SK-N-SH (cell line): ENCODE data around the gene THUMPD3. TPM values are rescaled to one million over a fixed set of nuclear protein-coding genes. Genes with fewer than 3 reads are reported as not detected.

ENCODE experiments used
- CTCF ChIA-PET: fragments of 300-600, 350-600 bp; formaldehyde crosslinking; extraction: SDS; loops from one replicate; lab custom pipeline; 2021; lab: Yijun Ruan, JAX
- POLR2A ChIA-PET: fragments of 350-600 bp; sonication (Branson Sonifier 250); formaldehyde crosslinking; extraction: SDS; loops from one replicate; lab custom pipeline; 2020; ENCODE audit warnings: antibody characterized with exemption, inconsistent platforms; lab: Yijun Ruan, JAX
- DNase-seq: peaks from one replicate; pipeline ENCODE4 v3.0.0; 2012
- H2AFZ ChIP-seq: fragments of 200-600 bp; sonication (generic); 2 replicates; pipeline ENCODE4 v1.8.1; 2016; ENCODE audit warnings: antibody characterized with exemption, mild to moderate bottlenecking, low read depth
- H3F3A ChIP-seq: fragments of 200-600 bp; sonication (generic); replicated peaks from 2 replicates; pipeline ENCODE3; 2016; ENCODE audit warnings: antibody characterized with exemption, mild to moderate bottlenecking; ENCODE audit not compliant: insufficient read depth
- H3K27ac ChIP-seq, 2 experiments: fragments of 200-500 bp in 1 of 2; fragments of 200-600 bp in 1 of 2; sonication (Bioruptor generic) in 1 of 2; sonication (generic), shearing (Covaris generic) in 1 of 2; 2 replicates each; pipeline versions ENCODE4 v1.5.1 to v1.6.1; 2014 to 2016; ENCODE audit warnings: low read depth in 2 of 2, inconsistent platforms in 1 of 2, low read length in 1 of 2, mild to moderate bottlenecking in 1 of 2, mixed read lengths in 1 of 2
- H3K27me3 ChIP-seq: fragments of 200-600 bp; sonication (generic), shearing (Covaris generic); 2 replicates; pipeline ENCODE4 v1.6.1; 2016; ENCODE audit warnings: mixed run types; ENCODE audit not compliant: insufficient read depth
- H3K36me3 ChIP-seq, 2 experiments: fragments of 200-500 bp in 1 of 2; fragments of 200-600 bp in 1 of 2; sonication (Bioruptor generic) in 1 of 2; sonication (generic) in 1 of 2; replicated peaks in 1 of 2; 2 replicates each; pipeline versions ENCODE3 to v1.5.1; 2014 to 2016; ENCODE audit warnings: low read length in 1 of 2, mild to moderate bottlenecking in 1 of 2; ENCODE audit not compliant: insufficient read depth in 2 of 2, control insufficient read depth in 1 of 2
- H3K4me1 ChIP-seq, 2 experiments: fragments of 200-500 bp in 1 of 2; fragments of 200-600 bp in 1 of 2; sonication (Bioruptor generic) in 1 of 2; sonication (generic), shearing (Covaris generic) in 1 of 2; 2 replicates each; pipeline versions ENCODE4 v1.5.1 to v1.6.1; 2014 to 2016; ENCODE audit warnings: low read depth in 1 of 2, low read length in 1 of 2, mixed run types in 1 of 2; ENCODE audit not compliant: insufficient read depth in 2 of 2, control insufficient read depth in 1 of 2
- H3K4me2 ChIP-seq: fragments of 200-600 bp; sonication (generic), shearing (Covaris generic); 2 replicates; pipeline ENCODE4 v1.6.1; 2017; ENCODE audit warnings: mixed run types
- H3K4me3 ChIP-seq, 2 experiments: fragments of 200-500 bp in 1 of 2; fragments of 200-600 bp in 1 of 2; sonication (Bioruptor generic) in 1 of 2; sonication (generic), shearing (Covaris generic) in 1 of 2; 2 replicates each; pipeline versions ENCODE4 v1.5.1 to v1.8.1; 2014 to 2016; ENCODE audit warnings: low read depth in 2 of 2, inconsistent platforms in 1 of 2, low read length in 1 of 2, mild to moderate bottlenecking in 1 of 2, mixed read lengths in 1 of 2, moderate library complexity in 1 of 2
- H3K79me2 ChIP-seq: fragments of 200-600 bp; sonication (generic); 2 replicates; pipeline ENCODE4 v1.8.1; 2017; ENCODE audit warnings: mild to moderate bottlenecking; ENCODE audit not compliant: insufficient read depth
- H3K9ac ChIP-seq: fragments of 200-600 bp; sonication (generic); 2 replicates; pipeline ENCODE4 v1.6.1; 2017; ENCODE audit warnings: mixed run types
- H3K9me2 ChIP-seq: fragments of 200-600 bp; sonication (generic); 2 replicates; pipeline ENCODE4 v1.6.1; 2017; ENCODE audit warnings: mixed run types
- H3K9me3 ChIP-seq: fragments of 200-600 bp; sonication (generic); 2 replicates; pipeline ENCODE4 v1.6.1; 2017; ENCODE audit warnings: mixed run types, mild to moderate bottlenecking, moderate library complexity
- H4K20me1 ChIP-seq: fragments of 200-600 bp; sonication (generic); 2 replicates; pipeline ENCODE4 v1.6.1; 2017; ENCODE audit warnings: mild to moderate bottlenecking, mixed run types; ENCODE audit not compliant: insufficient read depth
- CHD2 ChIP-seq: fragments of 150-350 bp; IDR thresholded peaks from 2 replicates; pipeline ENCODE4 v1.6.1; 2018; ENCODE audit warnings: low read length; ENCODE audit not compliant: partially characterized antibody
- CTCF ChIP-seq: fragments of 200-600 bp; sonication (generic); IDR thresholded peaks from 2 replicates; pipeline ENCODE4 v1.6.1; 2017; ENCODE audit warnings: antibody characterized with exemption, mild to moderate bottlenecking, moderate library complexity
- ELF1 ChIP-seq: IDR thresholded peaks from 2 replicates; pipeline ENCODE4 v1.4.0; 2012
- EZH2phosphoT487 ChIP-seq: fragments of 200-600 bp; sonication (generic); IDR thresholded peaks from 2 replicates; pipeline ENCODE4 v1.6.1; 2017; ENCODE audit warnings: low read depth, mixed run types, mild to moderate bottlenecking, antibody characterized with exemption, moderate library complexity, borderline replicate concordance
- FOSL2 ChIP-seq: IDR thresholded peaks from 2 replicates; pipeline ENCODE4 v1.4.0; 2012; ENCODE audit warnings: low read depth, mild to moderate bottlenecking, moderate library complexity, borderline replicate concordance
- FOXJ3 ChIP-seq: sonication (generic); formaldehyde crosslinking; IDR thresholded peaks from 2 replicates; pipeline ENCODE4 v1.5.1; 2020; ENCODE audit warnings: mild to moderate bottlenecking, missing genetic modification reagents
- FOXM1 ChIP-seq: IDR thresholded peaks from 2 replicates; pipeline ENCODE4 v1.4.0; 2012; ENCODE audit warnings: low read depth, mild to moderate bottlenecking
- IRF3 ChIP-seq: fragments of 150-350 bp; IDR thresholded peaks from 2 replicates; pipeline ENCODE4 v1.6.1; 2016; ENCODE audit warnings: mild to moderate bottlenecking, low read depth, low read length
- JUND ChIP-seq: IDR thresholded peaks from 2 replicates; pipeline ENCODE4 v1.4.0; 2012
- MAX ChIP-seq: IDR thresholded peaks from 2 replicates; pipeline ENCODE4 v1.4.0; 2012; ENCODE audit warnings: low read depth
- MEF2A ChIP-seq: IDR thresholded peaks from 2 replicates; pipeline ENCODE4 v1.4.0; 2012; ENCODE audit warnings: low read depth, borderline replicate concordance
- MXI1 ChIP-seq: IDR thresholded peaks from 2 replicates; pipeline ENCODE4 v1.6.1; 2012; ENCODE audit warnings: mild to moderate bottlenecking, low read depth, low read length, improper control_type of control experiment
- NFIC ChIP-seq: IDR thresholded peaks from 2 replicates; pipeline ENCODE4 v1.4.0; 2012; ENCODE audit warnings: borderline replicate concordance
- NRF1 ChIP-seq: IDR thresholded peaks from 2 replicates; pipeline ENCODE4 v1.6.1; 2012; ENCODE audit warnings: low read depth, mild to moderate bottlenecking, low read length
- PBX3 ChIP-seq: IDR thresholded peaks from 2 replicates; pipeline ENCODE4; 2012
- POLR2AphosphoS5 ChIP-seq: IDR thresholded peaks from 2 replicates; pipeline ENCODE4 v1.6.1; 2012; ENCODE audit warnings: low read depth, low read length
- RAD21 ChIP-seq: IDR thresholded peaks from 2 replicates; pipeline ENCODE4 v1.6.1; 2012; ENCODE audit warnings: mild to moderate bottlenecking, low read length
- REST ChIP-seq: IDR thresholded peaks from 2 replicates; pipeline ENCODE4 v1.6.1; 2012; ENCODE audit warnings: mild to moderate bottlenecking, low read depth, low read length, moderate library complexity
- RXRA ChIP-seq: IDR thresholded peaks from 2 replicates; pipeline ENCODE4 v1.4.0; 2012; ENCODE audit warnings: low read depth, mild to moderate bottlenecking, borderline replicate concordance
- TAF1 ChIP-seq: IDR thresholded peaks from 2 replicates; pipeline ENCODE4 v1.6.1; 2012; ENCODE audit warnings: low read depth, mild to moderate bottlenecking, low read length, moderate library complexity, borderline replicate concordance
- USF2 ChIP-seq: fragments of 150-350 bp; IDR thresholded peaks from 2 replicates; pipeline ENCODE4 v1.6.1; 2017; ENCODE audit warnings: antibody characterized with exemption, low read length, low read depth, borderline replicate concordance
- YY1 ChIP-seq: IDR thresholded peaks from 2 replicates; pipeline ENCODE4 v1.4.0; 2012; ENCODE audit warnings: low read depth, mild to moderate bottlenecking
- ZBTB33 ChIP-seq: IDR thresholded peaks from 2 replicates; pipeline ENCODE4 v1.4.0; 2012; ENCODE audit warnings: low read depth, borderline replicate concordance
- WGBS: methylation state at CpG from one replicate; pipeline ENCODE4 v1.1.6; 2017; ENCODE audit warnings: low lambda C conversion rate; 5-methylcytosine and 5-hydroxymethylcytosine counted together
- polyA plus RNA-seq, 3 experiments: library from polyadenylated mRNA; depleted of rRNA; stranded (reverse); fragments of >200 nt; gene quantifications; 2 replicates each; pipeline ENCODE4 v1.2.3, GENCODE V29; 2012

THUMPD3 gene
- polyA plus RNA-seq, 1 of the 3 experiments (the other 2 are of a cell fraction) = 27.1 TPM

- Histone ChIP-seq H3K27ac (peak overlapping the region; percentile 95 to 99), H3K79me2 (peaks cover 87% of the 10 kb centered on the region), H3K27me3 (no peaks in the 10 kb centered on the region), H3K36me3 (peaks cover 7 to 9% of the 10 kb centered on the region in 2 experiments), H3K9me3 (no peaks in the 10 kb centered on the region), H4K20me1 (peaks cover 76% of the 10 kb centered on the region), H2AFZ (no peak overlapping the region), H3F3A (peaks cover 56% of the 10 kb centered on the region), H3K4me1 (peaks cover 47 to 53% of the 10 kb centered on the region in 2 experiments; a peak in 3 of 4 replicates), H3K4me3 (peak overlapping the region; percentile 98), H3K4me2 (peak overlapping the region; percentile 94), H3K9me2 (no peaks in the 10 kb centered on the region), H3K9ac (peak overlapping the region; percentile 100)
- POLR2A ChIA-PET = interaction anchor here (0.9 to 1.0 kb wide), 2 partner anchors 9 to 37 kb away, joined by 3 to 5 read pairs; partner anchors contain the start of gene THUMPD3
- CTCF ChIA-PET = interaction anchor here (0.6 to 1.3 kb wide), 5 partner anchors 17 to 412 kb away, joined by 3 to 6 read pairs (median 3); no protein-coding TSS in a partner anchor
- 0% methylated on average over 2 of the region's 3 CpGs for WGBS
- peak; percentile 63 for DNase-seq
- no peak for TF ChIP-seq NRF1
- no peak for TF ChIP-seq JUND
- TF ChIP-seq POLR2AphosphoS5 = no peak
- TF ChIP-seq ZBTB33 = no peak
- TF ChIP-seq CTCF = peak; percentile 25; the same call in 1 of the 2 replicates
- TF ChIP-seq EZH2phosphoT487 = no peak
- no peak for TF ChIP-seq FOXJ3
- TF ChIP-seq CHD2 = no peak
- TF ChIP-seq MAX = peak; percentile 59
- TF ChIP-seq PBX3 = no peak
- no peak for TF ChIP-seq NFIC
- TF ChIP-seq RXRA = no peak
- peak; percentile 83 for TF ChIP-seq MXI1
- TF ChIP-seq IRF3 = no peak
- TF ChIP-seq YY1 = peak; percentile 54; the same call in 1 of the 2 replicates
- TF ChIP-seq RAD21 = peak; percentile 36; the same call in 1 of the 2 replicates
- TF ChIP-seq USF2 = no peak
- TF ChIP-seq ELF1 = no peak
- no peak for TF ChIP-seq FOXM1
- no peak for TF ChIP-seq FOSL2
- TF ChIP-seq REST = no peak
- no peak for TF ChIP-seq MEF2A
- no peak; the same call in 1 of the 2 replicates for TF ChIP-seq TAF1
Measured at GRCh38 chr3:9399746-9400145, 36.9 kb downstream of the THUMPD3 start.
